Liver (tissue), 9 donors: Measurements from ENCODE around the gene XXYLT1. TPM values are rescaled to one million over a fixed set of nuclear protein-coding genes. Genes with fewer than 3 reads are reported as not detected.

Experiments used
- DNase-seq: peaks from one replicate; pipeline ENCODE4 v3.0.0-alpha.2; 2017; ENCODE audit warnings: low spot score
- H3K27ac ChIP-seq, 2 donors: one replicate each; pipeline ENCODE4 v1.7.0; 2013; ENCODE audit warnings: inconsistent platforms in 2 of 2, low read length in 2 of 2, control low read depth in 1 of 2, low read depth in 1 of 2, mild to moderate bottlenecking in 1 of 2
- H3K27me3 ChIP-seq, 4 donors: one replicate each; pipeline versions ENCODE4 v1.6.1 to v1.7.0; 2013; ENCODE audit warnings: low read length in 3 of 4, inconsistent platforms in 1 of 4, mild to moderate bottlenecking in 1 of 4, moderate library complexity in 1 of 4; ENCODE audit not compliant: control insufficient read depth in 4 of 4, insufficient read depth in 4 of 4
- H3K36me3 ChIP-seq, 4 donors: one replicate each; pipeline versions ENCODE4 v1.6.1 to v1.7.0; 2013; ENCODE audit warnings: low read length in 3 of 4, mild to moderate bottlenecking in 3 of 4, low read depth in 1 of 4, moderate library complexity in 1 of 4; ENCODE audit not compliant: control insufficient read depth in 4 of 4, insufficient read depth in 3 of 4
- H3K4me1 ChIP-seq, 4 donors: one replicate each; pipeline versions ENCODE4 v1.6.1 to v1.7.0; 2013; ENCODE audit warnings: low read length in 3 of 4, mild to moderate bottlenecking in 3 of 4, moderate library complexity in 1 of 4; ENCODE audit not compliant: control insufficient read depth in 4 of 4, insufficient read depth in 4 of 4
- H3K4me3 ChIP-seq, 3 donors: one replicate each; pipeline versions ENCODE4 v1.6.1 to v1.7.0; 2013; ENCODE audit warnings: low read length in 3 of 3, control low read depth in 1 of 3, low read depth in 1 of 3, mild to moderate bottlenecking in 1 of 3
- H3K9ac ChIP-seq, 2 donors: one replicate each; pipeline ENCODE4 v1.7.0; 2013; ENCODE audit warnings: low read length in 2 of 2, mild to moderate bottlenecking in 2 of 2, moderate library complexity in 2 of 2, control low read depth in 1 of 2, low read depth in 1 of 2
- H3K9me3 ChIP-seq, 4 donors: one replicate each; pipeline versions ENCODE4 v1.6.1 to v1.7.0; 2013; ENCODE audit warnings: low read length in 3 of 4; ENCODE audit not compliant: control insufficient read depth in 4 of 4
- CTCF ChIP-seq: fragments of 150-350 bp; IDR thresholded peaks from 2 replicates; pipeline ENCODE4 v1.5.1; 2017; ENCODE audit warnings: improper control_type of control experiment, low read depth, low read length; ENCODE audit not compliant: missing input control
- EGR1 ChIP-seq, 2 donors: IDR thresholded peaks; 2 replicates each; pipeline ENCODE4 v1.6.1; 2016 to 2018; ENCODE audit warnings: antibody characterized with exemption in 2 of 2, low read depth in 2 of 2
- FOXA1 ChIP-seq: IDR thresholded peaks from 2 replicates; pipeline ENCODE4 v1.6.1; 2016; ENCODE audit warnings: antibody characterized with exemption
- FOXA2 ChIP-seq: IDR thresholded peaks from 2 replicates; pipeline ENCODE4 v1.6.1; 2016; ENCODE audit warnings: antibody characterized with exemption
- GABPA ChIP-seq, 2 donors: IDR thresholded peaks in 1 of 2; conservative IDR thresholded peaks in 1 of 2; 2 replicates each; pipeline ENCODE4 v1.6.1; 2016; ENCODE audit warnings: antibody characterized with exemption in 2 of 2, mild to moderate bottlenecking in 1 of 2, moderate library complexity in 1 of 2
- HNF4A ChIP-seq, 2 donors: conservative IDR thresholded peaks; 2 replicates each; pipeline ENCODE4 v1.6.1; 2016; ENCODE audit warnings: antibody characterized with exemption in 2 of 2, mild to moderate bottlenecking in 2 of 2
- HNF4G ChIP-seq: IDR thresholded peaks from 2 replicates; pipeline ENCODE4 v1.6.1; 2016; ENCODE audit warnings: antibody characterized with exemption
- JUND ChIP-seq, 2 donors: IDR thresholded peaks; 2 replicates each; pipeline ENCODE4 v1.6.1; 2016; ENCODE audit warnings: antibody characterized with exemption in 2 of 2
- MAX ChIP-seq: IDR thresholded peaks from 2 replicates; pipeline ENCODE4 v1.6.1; 2016; ENCODE audit warnings: antibody characterized with exemption
- NR2F2 ChIP-seq: IDR thresholded peaks from 2 replicates; pipeline ENCODE4 v1.6.1; 2016; ENCODE audit warnings: antibody characterized with exemption
- RAD21 ChIP-seq, 2 donors: IDR thresholded peaks; 2 replicates each; pipeline ENCODE4 v1.6.1; 2016; ENCODE audit warnings: antibody characterized with exemption in 2 of 2, mild to moderate bottlenecking in 2 of 2
- REST ChIP-seq: IDR thresholded peaks from 2 replicates; pipeline ENCODE4 v1.6.1; 2016; ENCODE audit warnings: antibody characterized with exemption, mild to moderate bottlenecking
- RXRA ChIP-seq, 2 donors: IDR thresholded peaks; 2 replicates each; pipeline ENCODE4 v1.6.1; 2017 to 2018; ENCODE audit warnings: antibody characterized with exemption in 2 of 2, mild to moderate bottlenecking in 1 of 2
- SP1 ChIP-seq: IDR thresholded peaks from 2 replicates; pipeline ENCODE4 v1.6.1; 2018; ENCODE audit warnings: antibody characterized with exemption, mild to moderate bottlenecking
- TAF1 ChIP-seq: conservative IDR thresholded peaks from 2 replicates; pipeline ENCODE4 v1.6.1; 2016; ENCODE audit warnings: antibody characterized with exemption, mild to moderate bottlenecking
- YY1 ChIP-seq: IDR thresholded peaks from 2 replicates; pipeline ENCODE4 v1.6.1; 2016; ENCODE audit warnings: antibody characterized with exemption, mild to moderate bottlenecking
- whole genome bisulfite sequencing: extraction: QIAGEN DNeasy Blood & Tissue Kit; methylation state at CpG from one replicate; pipeline ENCODE4 v1.1.7; 2013; 5-methylcytosine and 5-hydroxymethylcytosine counted together
- polyA plus RNA-seq, 2 donors: library from polyadenylated mRNA; stranded (reverse) in 1 of 2; unstranded in 1 of 2; fragments of 200-250 nt in 1 of 2; fragments of >200 nt in 1 of 2; fragmentation: Nextera tagmentation in 1 of 2; extraction: Ambion mirVana in 1 of 2; gene quantifications; one replicate each; pipeline versions ENCODE4 v1.2.1 to v1.2.3, GENCODE V29; 2013 to 2015
- total RNA-seq, 2 donors: library from RNA; depleted of rRNA; stranded (reverse); fragments of >200 nt; gene quantifications; one replicate each; pipeline ENCODE4 v1.2.3, GENCODE V29; 2014
- TF ChIP-seq, protein P1 (sequence below): IDR thresholded peaks from 2 replicates; pipeline ENCODE4 v1.6.1; 2016; ENCODE audit warnings: antibody characterized with exemption
- TF ChIP-seq, protein P2 (sequence below): IDR thresholded peaks from 2 replicates; pipeline ENCODE4 v1.6.1; 2016; ENCODE audit warnings: antibody characterized with exemption
- donor health status: healthy.
- donor health status: healthy.
- donor health status: healthy.
- donor health status: healthy.
- donor health status: healthy.

XXYLT1 gene
- total and polyA plus RNA-seq, 4 donors = 0.93 to 7.6 (median 2.8) TPM

DNA sequence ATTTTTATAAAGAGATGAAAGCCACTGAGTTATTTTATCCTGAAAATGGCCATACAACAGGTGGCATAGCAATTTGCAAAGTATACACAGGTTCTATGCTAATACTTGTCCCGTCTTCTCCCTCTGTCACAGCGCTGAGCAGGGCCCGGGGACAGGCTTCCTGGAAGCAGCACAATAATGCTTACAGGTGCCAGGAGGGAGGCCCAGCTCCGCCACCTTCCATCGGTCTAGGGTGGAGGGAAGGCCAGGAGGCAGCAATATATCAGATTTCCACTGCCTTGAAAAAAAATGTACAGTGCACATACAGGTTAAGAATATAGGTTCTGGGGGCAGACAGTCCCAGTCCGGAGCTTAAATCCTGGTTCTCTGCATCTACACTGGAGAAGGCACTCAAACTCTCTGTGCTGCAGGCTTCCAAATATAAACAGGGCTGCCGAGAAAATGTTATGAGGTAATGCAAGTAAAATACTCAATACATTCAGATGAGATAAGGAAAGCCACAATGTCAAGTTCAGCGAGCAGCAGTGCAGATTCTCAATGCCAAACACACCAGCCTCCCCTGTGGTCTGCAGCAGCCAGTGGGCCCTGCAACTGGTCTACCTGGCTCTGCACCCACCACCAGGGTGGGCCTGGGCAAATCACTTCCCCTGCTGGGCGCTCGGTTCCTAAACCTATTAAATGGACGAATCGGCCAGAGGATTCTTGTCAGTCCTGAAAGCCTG is 189.6 kb downstream of the XXYLT1 start:
- no peaks in the 10 kb centered on the region for H3K36me3 ChIP-seq
- H3K4me3 ChIP-seq = no peak overlapping the region
- no peaks in the 10 kb centered on the region for H3K27me3 ChIP-seq
- TF ChIP-seq, protein P1, sequence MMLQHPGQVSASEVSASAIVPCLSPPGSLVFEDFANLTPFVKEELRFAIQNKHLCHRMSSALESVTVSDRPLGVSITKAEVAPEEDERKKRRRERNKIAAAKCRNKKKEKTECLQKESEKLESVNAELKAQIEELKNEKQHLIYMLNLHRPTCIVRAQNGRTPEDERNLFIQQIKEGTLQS = no peak
- TF ChIP-seq YY1 (no peak), RXRA (IDR thresholded peaks at IDR 0.05) (no peak), JUND (IDR thresholded peaks at IDR 0.05) (no peak), HNF4G (no peak), FOXA2 (no peak), REST (no peak), MAX (no peak), EGR1 (IDR thresholded peaks at IDR 0.05; ENCODE audit: low read depth in 2 of 2) (no peak), CTCF (no peak), RAD21 (IDR thresholded peaks at IDR 0.05) (no peak), NR2F2 (no peak), FOXA1 (no peak)
- TF ChIP-seq, protein P2, sequence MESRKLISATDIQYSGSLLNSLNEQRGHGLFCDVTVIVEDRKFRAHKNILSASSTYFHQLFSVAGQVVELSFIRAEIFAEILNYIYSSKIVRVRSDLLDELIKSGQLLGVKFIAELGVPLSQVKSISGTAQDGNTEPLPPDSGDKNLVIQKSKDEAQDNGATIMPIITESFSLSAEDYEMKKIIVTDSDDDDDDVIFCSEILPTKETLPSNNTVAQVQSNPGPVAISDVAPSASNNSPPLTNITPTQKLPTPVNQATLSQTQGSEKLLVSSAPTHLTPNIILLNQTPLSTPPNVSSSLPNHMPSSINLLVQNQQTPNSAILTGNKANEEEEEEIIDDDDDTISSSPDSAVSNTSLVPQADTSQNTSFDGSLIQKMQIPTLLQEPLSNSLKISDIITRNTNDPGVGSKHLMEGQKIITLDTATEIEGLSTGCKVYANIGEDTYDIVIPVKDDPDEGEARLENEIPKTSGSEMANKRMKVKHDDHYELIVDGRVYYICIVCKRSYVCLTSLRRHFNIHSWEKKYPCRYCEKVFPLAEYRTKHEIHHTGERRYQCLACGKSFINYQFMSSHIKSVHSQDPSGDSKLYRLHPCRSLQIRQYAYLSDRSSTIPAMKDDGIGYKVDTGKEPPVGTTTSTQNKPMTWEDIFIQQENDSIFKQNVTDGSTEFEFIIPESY = no peak
- no peaks in the 10 kb centered on the region for H3K9me3 ChIP-seq
- DNase-seq = no peak
- no peak overlapping the region for H3K27ac ChIP-seq
- no peaks in the 10 kb centered on the region for H3K4me1 ChIP-seq
- H3K9ac ChIP-seq = no peak overlapping the region
- 84% methylated on average over 12 of the region's 12 CpGs for WGBS

- H3K27me3 ChIP-seq = no peaks in the 10 kb centered on the region
- no peaks in the 10 kb centered on the region for H3K4me1 ChIP-seq
- H3K9ac ChIP-seq = no peak overlapping the region
- H3K36me3 ChIP-seq = no peaks in the 10 kb centered on the region
- no peak for TF ChIP-seq HNF4G
- no peak for TF ChIP-seq JUND (IDR thresholded peaks at IDR 0.05)
- TF ChIP-seq RAD21 (IDR thresholded peaks at IDR 0.05) = no peak
- no peak for TF ChIP-seq RXRA (IDR thresholded peaks at IDR 0.05)
- TF ChIP-seq, protein P2 = no peak
- TF ChIP-seq HNF4A (conservative IDR thresholded peaks at IDR 0.05) = no peak
- no peak for TF ChIP-seq MAX
- TF ChIP-seq EGR1 (IDR thresholded peaks at IDR 0.05; ENCODE audit: low read depth in 2 of 2) = no peak
- no peak for TF ChIP-seq TAF1
- TF ChIP-seq SP1 = no peak
- TF ChIP-seq FOXA2 = no peak
- no peak for TF ChIP-seq GABPA (IDR thresholded peaks at IDR 0.05 in 1 of 2, conservative IDR thresholded peaks at IDR 0.05 in 1 of 2)
- TF ChIP-seq FOXA1 = no peak
- TF ChIP-seq NR2F2 = no peak
- no peak overlapping the region for H3K27ac ChIP-seq
- DNase-seq = no peak
- H3K4me3 ChIP-seq = no peak overlapping the region
- 81% methylated on average over 16 of the region's 16 CpGs for WGBS
- no peaks in the 10 kb centered on the region for H3K9me3 ChIP-seq
Measured at GRCh38 chr3:195080571-195081151, 190.3 kb downstream of the XXYLT1 start.
